SK-N-SH treated with all-trans-retinoic acid at 6 μM for 48 hours (cell line): ENCODE data around the gene MARF1.

Source experiments
- ATAC-seq: fragments of 200-7000 bp; cut with Tn5 transposase; 3 replicates; pipeline ENCODE4 v1.9.1; 2020; ENCODE audit warnings: mild to moderate bottlenecking, moderate library complexity
- ARNTL ChIP-seq: fragments of 450-650 bp; formaldehyde crosslinking; IDR thresholded peaks from 2 replicates; pipeline ENCODE4 v1.5.0; 2020; ENCODE audit warnings: low read depth, mild to moderate bottlenecking, moderate library complexity, borderline replicate concordance
- BACH2 ChIP-seq: fragments of 250-450 bp; sonication (Bioruptor Pico); IDR thresholded peaks from 2 replicates; pipeline ENCODE4 v1.9.0; 2021; ENCODE audit warnings: mild to moderate bottlenecking, borderline replicate concordance
- CSDC2 ChIP-seq: fragments of 250-450 bp; sonication (Bioruptor Pico); IDR thresholded peaks from 2 replicates; pipeline ENCODE4 v1.5.0; 2020; ENCODE audit warnings: mild to moderate bottlenecking, moderate library complexity
- ESRRG ChIP-seq: fragments of 250-450 bp; sonication (Bioruptor Pico); IDR thresholded peaks from 2 replicates; pipeline ENCODE4 v1.6.1; 2021; ENCODE audit warnings: mild to moderate bottlenecking
- GLIS3 ChIP-seq: fragments of 250-450 bp; sonication (Bioruptor Pico); IDR thresholded peaks from 2 replicates; pipeline ENCODE4 v1.5.0; 2020; ENCODE audit warnings: mild to moderate bottlenecking, moderate library complexity
- ISL1 ChIP-seq: fragments of 250-450 bp; sonication (Bioruptor Pico); IDR thresholded peaks from 2 replicates; pipeline ENCODE4 v2.1.2; 2022; ENCODE audit warnings: mild to moderate bottlenecking, moderate library complexity
- PPARA ChIP-seq: fragments of 250-450 bp; sonication (Bioruptor Pico); IDR thresholded peaks from 2 replicates; pipeline ENCODE4 v1.5.0; 2020; ENCODE audit warnings: mild to moderate bottlenecking, borderline replicate concordance
- RARB ChIP-seq: fragments of 250-450 bp; sonication (Bioruptor Pico); IDR thresholded peaks from 2 replicates; pipeline ENCODE4 v1.8.0; 2021; ENCODE audit warnings: mild to moderate bottlenecking, moderate library complexity
- SNAI2 ChIP-seq: fragments of 250-450 bp; sonication (Bioruptor Pico); IDR thresholded peaks from 2 replicates; pipeline ENCODE4 v1.5.0; 2020; ENCODE audit warnings: mild to moderate bottlenecking, moderate library complexity
- TCF4 ChIP-seq: fragments of 250-450 bp; sonication (Bioruptor Pico); IDR thresholded peaks from 2 replicates; pipeline ENCODE4 v1.8.0; 2021; ENCODE audit warnings: mild to moderate bottlenecking, moderate library complexity, borderline replicate concordance
- TOX ChIP-seq: fragments of 250-450 bp; sonication (Bioruptor Pico); IDR thresholded peaks from 2 replicates; pipeline ENCODE4 v1.8.0; 2021; ENCODE audit warnings: mild to moderate bottlenecking, moderate library complexity, borderline replicate concordance
- ZC3H10 ChIP-seq: fragments of 250-450 bp; sonication (Bioruptor Pico); IDR thresholded peaks from 2 replicates; pipeline ENCODE4 v1.5.1; 2021; ENCODE audit warnings: mild to moderate bottlenecking, moderate library complexity
- ZFP3 ChIP-seq: fragments of 250-450 bp; sonication (Bioruptor Pico); IDR thresholded peaks from 2 replicates; pipeline ENCODE4 v1.5.0; 2020; ENCODE audit warnings: mild to moderate bottlenecking, moderate library complexity
- ZFP30 ChIP-seq: fragments of 450-650 bp; formaldehyde crosslinking; IDR thresholded peaks from 2 replicates; pipeline ENCODE4 v1.5.0; 2022; ENCODE audit warnings: mild to moderate bottlenecking, moderate library complexity
- ZNF565 ChIP-seq: fragments of 450-650 bp; formaldehyde crosslinking; conservative IDR thresholded peaks from 2 replicates; pipeline ENCODE4 v1.5.0; 2020; ENCODE audit warnings: low read depth, mild to moderate bottlenecking, moderate library complexity
- ZNF70 ChIP-seq: fragments of 450-650 bp; formaldehyde crosslinking; IDR thresholded peaks from 2 replicates; pipeline ENCODE4 v1.5.0; 2020; ENCODE audit warnings: mild to moderate bottlenecking, moderate library complexity
- TF ChIP-seq, protein P1 (sequence below): fragments of 250-450 bp; sonication (Bioruptor Pico); IDR thresholded peaks from 2 replicates; pipeline ENCODE4 v1.5.0; 2020; ENCODE audit warnings: mild to moderate bottlenecking, moderate library complexity
- TF ChIP-seq, protein P2 (sequence below): fragments of 250-450 bp; sonication (Bioruptor Pico); IDR thresholded peaks from 2 replicates; pipeline ENCODE4 v1.5.1; 2020; ENCODE audit warnings: low read depth, mild to moderate bottlenecking, moderate library complexity
- TF ChIP-seq, protein P3 (sequence below): fragments of 250-450 bp; sonication (Bioruptor Pico); IDR thresholded peaks from 2 replicates; pipeline ENCODE4 v1.8.0; 2021; ENCODE audit warnings: low read depth, mild to moderate bottlenecking, moderate library complexity, borderline replicate concordance
- TF ChIP-seq, protein P4 (sequence below): fragments of 250-450 bp; sonication (Bioruptor Pico); IDR thresholded peaks from 2 replicates; pipeline ENCODE4 v1.8.0; 2020; ENCODE audit warnings: mild to moderate bottlenecking, moderate library complexity, borderline replicate concordance
- TF ChIP-seq, protein P5 (sequence below): fragments of 250-450 bp; sonication (Bioruptor Pico); IDR thresholded peaks from 2 replicates; pipeline ENCODE4 v1.5.1; 2021; ENCODE audit warnings: mild to moderate bottlenecking, moderate library complexity

MARF1 gene

DNA sequence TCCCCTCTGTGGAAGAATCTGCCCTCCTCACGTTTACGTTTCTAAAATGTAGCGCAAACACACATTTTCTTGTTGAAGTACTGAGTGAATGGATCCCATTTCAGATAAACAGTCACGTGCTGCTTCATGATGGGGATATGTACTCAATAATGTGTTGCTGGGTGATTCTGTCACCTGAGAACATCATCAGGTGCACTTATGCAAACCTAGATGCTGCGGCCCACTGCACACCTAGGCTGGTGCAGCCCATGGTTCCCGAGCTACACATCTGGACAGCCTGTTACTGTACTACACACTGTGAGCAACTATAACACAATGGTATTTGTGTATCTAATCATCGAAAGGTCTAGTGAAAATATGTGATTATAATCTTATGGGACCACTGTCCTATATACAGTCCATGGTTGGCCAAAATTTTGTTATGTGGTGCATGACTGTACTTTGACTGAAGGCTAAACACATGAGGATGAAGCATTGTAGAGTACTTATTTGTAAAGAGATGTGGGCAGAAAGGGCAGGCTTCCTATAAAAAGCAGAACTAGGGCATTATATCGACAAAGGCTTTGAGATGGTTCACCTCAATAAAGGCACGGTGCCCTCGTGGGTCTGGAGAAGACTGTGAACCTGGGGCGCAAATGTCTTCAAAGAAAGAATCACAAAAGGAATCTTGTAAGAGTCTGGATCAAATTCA, 26.3 kb downstream of the MARF1 start:
- no peak for TF ChIP-seq ISL1
- TF ChIP-seq, all 23 proteins: peak for 0
- no peak for ATAC-seq

DNA sequence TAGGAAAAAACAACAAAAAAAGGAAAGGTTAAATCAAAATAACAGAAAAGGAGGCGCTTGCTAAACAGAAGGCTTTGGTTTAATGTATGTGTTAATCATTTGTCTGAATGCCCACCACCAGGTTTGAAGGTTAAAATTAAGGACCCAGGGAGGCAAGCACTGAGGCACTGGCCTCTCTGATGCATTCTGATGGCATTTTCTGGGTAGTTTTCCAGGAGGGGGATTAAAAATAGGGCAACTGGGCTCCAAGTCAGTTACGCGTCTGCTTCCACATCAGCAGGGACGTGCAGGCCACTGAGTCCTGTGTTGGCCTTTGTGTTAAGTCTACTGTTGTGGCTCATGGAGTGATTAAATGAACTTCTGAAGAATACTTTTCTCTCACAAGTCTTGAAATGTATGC, 26.9 kb downstream of the MARF1 start:
- no peak for ATAC-seq
- TF ChIP-seq, protein P1, sequence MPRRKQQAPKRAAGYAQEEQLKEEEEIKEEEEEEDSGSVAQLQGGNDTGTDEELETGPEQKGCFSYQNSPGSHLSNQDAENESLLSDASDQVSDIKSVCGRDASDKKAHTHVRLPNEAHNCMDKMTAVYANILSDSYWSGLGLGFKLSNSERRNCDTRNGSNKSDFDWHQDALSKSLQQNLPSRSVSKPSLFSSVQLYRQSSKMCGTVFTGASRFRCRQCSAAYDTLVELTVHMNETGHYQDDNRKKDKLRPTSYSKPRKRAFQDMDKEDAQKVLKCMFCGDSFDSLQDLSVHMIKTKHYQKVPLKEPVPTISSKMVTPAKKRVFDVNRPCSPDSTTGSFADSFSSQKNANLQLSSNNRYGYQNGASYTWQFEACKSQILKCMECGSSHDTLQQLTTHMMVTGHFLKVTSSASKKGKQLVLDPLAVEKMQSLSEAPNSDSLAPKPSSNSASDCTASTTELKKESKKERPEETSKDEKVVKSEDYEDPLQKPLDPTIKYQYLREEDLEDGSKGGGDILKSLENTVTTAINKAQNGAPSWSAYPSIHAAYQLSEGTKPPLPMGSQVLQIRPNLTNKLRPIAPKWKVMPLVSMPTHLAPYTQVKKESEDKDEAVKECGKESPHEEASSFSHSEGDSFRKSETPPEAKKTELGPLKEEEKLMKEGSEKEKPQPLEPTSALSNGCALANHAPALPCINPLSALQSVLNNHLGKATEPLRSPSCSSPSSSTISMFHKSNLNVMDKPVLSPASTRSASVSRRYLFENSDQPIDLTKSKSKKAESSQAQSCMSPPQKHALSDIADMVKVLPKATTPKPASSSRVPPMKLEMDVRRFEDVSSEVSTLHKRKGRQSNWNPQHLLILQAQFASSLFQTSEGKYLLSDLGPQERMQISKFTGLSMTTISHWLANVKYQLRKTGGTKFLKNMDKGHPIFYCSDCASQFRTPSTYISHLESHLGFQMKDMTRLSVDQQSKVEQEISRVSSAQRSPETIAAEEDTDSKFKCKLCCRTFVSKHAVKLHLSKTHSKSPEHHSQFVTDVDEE (CRISPR knock-in tag), result no peak
- TF ChIP-seq, protein P2, sequence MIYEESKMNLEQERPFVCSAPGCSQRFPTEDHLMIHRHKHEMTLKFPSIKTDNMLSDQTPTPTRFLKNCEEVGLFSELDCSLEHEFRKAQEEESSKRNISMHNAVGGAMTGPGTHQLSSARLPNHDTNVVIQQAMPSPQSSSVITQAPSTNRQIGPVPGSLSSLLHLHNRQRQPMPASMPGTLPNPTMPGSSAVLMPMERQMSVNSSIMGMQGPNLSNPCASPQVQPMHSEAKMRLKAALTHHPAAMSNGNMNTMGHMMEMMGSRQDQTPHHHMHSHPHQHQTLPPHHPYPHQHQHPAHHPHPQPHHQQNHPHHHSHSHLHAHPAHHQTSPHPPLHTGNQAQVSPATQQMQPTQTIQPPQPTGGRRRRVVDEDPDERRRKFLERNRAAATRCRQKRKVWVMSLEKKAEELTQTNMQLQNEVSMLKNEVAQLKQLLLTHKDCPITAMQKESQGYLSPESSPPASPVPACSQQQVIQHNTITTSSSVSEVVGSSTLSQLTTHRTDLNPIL, result no peak
- TF ChIP-seq RARB (CRISPR knock-in tag), result no peak
- no peak for TF ChIP-seq ZFP30 (CRISPR knock-in tag)
- no peak for TF ChIP-seq CSDC2 (CRISPR knock-in tag)
- TF ChIP-seq ZFP3, result no peak
- TF ChIP-seq BACH2 (CRISPR knock-in tag), result no peak
- no peak for TF ChIP-seq TCF4 (CRISPR knock-in tag)
- TF ChIP-seq ZNF70, result no peak
- no peak for TF ChIP-seq ZC3H10 (CRISPR knock-in tag)
- no peak for TF ChIP-seq SNAI2 (CRISPR knock-in tag)
- TF ChIP-seq GLIS3 (CRISPR knock-in tag), result no peak
- TF ChIP-seq ISL1, result no peak
- TF ChIP-seq ZNF565, result no peak
- TF ChIP-seq, protein P3, sequence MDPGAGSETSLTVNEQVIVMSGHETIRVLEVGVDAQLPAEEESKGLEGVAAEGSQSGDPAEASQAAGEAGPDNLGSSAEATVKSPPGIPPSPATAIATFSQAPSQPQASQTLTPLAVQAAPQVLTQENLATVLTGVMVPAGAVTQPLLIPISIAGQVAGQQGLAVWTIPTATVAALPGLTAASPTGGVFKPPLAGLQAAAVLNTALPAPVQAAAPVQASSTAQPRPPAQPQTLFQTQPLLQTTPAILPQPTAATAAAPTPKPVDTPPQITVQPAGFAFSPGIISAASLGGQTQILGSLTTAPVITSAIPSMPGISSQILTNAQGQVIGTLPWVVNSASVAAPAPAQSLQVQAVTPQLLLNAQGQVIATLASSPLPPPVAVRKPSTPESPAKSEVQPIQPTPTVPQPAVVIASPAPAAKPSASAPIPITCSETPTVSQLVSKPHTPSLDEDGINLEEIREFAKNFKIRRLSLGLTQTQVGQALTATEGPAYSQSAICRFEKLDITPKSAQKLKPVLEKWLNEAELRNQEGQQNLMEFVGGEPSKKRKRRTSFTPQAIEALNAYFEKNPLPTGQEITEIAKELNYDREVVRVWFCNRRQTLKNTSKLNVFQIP, result no peak

DNA sequence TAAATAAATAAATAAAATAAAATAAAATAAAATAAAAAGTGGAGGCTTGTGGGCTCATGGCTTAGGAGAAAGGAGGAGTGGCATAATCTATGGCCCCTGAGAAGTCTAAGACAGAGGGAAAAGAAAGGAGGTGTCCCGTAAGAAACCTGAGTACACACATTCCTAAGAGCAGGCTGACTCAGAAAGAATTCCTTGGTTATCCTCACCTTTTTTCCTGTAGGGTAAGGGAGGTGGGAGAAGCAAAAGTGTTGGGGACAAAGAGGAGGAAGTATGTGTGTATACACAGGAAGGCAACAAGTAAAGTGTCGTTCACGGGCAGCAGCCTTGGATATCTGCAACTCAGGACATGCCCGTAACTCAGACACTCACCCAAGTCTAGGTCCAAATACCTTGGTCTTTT, 29.3 kb downstream of the MARF1 start:
- TF ChIP-seq SNAI2 (CRISPR knock-in tag) (no peak), ARNTL (CRISPR knock-in tag) (no peak), ZNF70 (no peak), PPARA (CRISPR knock-in tag) (no peak), TCF4 (CRISPR knock-in tag) (no peak), GLIS3 (CRISPR knock-in tag) (no peak), ESRRG (CRISPR knock-in tag) (no peak), BACH2 (CRISPR knock-in tag) (no peak), RARB (CRISPR knock-in tag) (no peak), TOX (CRISPR knock-in tag) (no peak)
- TF ChIP-seq, protein P4, sequence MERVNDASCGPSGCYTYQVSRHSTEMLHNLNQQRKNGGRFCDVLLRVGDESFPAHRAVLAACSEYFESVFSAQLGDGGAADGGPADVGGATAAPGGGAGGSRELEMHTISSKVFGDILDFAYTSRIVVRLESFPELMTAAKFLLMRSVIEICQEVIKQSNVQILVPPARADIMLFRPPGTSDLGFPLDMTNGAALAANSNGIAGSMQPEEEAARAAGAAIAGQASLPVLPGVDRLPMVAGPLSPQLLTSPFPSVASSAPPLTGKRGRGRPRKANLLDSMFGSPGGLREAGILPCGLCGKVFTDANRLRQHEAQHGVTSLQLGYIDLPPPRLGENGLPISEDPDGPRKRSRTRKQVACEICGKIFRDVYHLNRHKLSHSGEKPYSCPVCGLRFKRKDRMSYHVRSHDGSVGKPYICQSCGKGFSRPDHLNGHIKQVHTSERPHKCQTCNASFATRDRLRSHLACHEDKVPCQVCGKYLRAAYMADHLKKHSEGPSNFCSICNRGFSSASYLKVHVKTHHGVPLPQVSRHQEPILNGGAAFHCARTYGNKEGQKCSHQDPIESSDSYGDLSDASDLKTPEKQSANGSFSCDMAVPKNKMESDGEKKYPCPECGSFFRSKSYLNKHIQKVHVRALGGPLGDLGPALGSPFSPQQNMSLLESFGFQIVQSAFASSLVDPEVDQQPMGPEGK (CRISPR knock-in tag), result no peak
- TF ChIP-seq, protein P2, result no peak
- TF ChIP-seq, protein P3, result no peak
- TF ChIP-seq, protein P5, sequence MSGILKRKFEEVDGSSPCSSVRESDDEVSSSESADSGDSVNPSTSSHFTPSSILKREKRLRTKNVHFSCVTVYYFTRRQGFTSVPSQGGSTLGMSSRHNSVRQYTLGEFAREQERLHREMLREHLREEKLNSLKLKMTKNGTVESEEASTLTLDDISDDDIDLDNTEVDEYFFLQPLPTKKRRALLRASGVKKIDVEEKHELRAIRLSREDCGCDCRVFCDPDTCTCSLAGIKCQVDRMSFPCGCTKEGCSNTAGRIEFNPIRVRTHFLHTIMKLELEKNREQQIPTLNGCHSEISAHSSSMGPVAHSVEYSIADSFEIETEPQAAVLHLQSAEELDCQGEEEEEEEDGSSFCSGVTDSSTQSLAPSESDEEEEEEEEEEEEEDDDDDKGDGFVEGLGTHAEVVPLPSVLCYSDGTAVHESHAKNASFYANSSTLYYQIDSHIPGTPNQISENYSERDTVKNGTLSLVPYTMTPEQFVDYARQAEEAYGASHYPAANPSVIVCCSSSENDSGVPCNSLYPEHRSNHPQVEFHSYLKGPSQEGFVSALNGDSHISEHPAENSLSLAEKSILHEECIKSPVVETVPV (CRISPR knock-in tag), result no peak
- TF ChIP-seq, protein P1 (CRISPR knock-in tag), result no peak
- ATAC-seq, result no peak
